Fibroblast of villous mesenchyme (primary cell): ENCODE measurements around the gene HNRNPL. TPM values are rescaled to one million over a fixed set of nuclear protein-coding genes. Genes with fewer than 3 reads are reported as not detected.
"Not testable (repeated sequence)": the region's sequence is repeated elsewhere in the genome, so short reads cannot be mapped to it uniquely, and the experiment has no call there.

ENCODE experiments used
- DNase-seq: peaks from one replicate; pipeline ENCODE4 v3.0.0-alpha.2; 2010; ENCODE audit warnings: low read depth
- H3K4me3 ChIP-seq: 2 replicates; pipeline ENCODE4 v1.5.1; 2011; ENCODE audit warnings: low read depth, mild to moderate bottlenecking, low read length
- total RNA-seq: library from RNA; depleted of rRNA; stranded (reverse); fragments of >200 nt; gene quantifications from 2 replicates; pipeline ENCODE4 v1.2.3, GENCODE V29; 2012
- TF ChIP-seq, protein P1 (sequence below): IDR thresholded peaks from 2 replicates; pipeline ENCODE4 v1.5.1; 2012; ENCODE audit warnings: low read depth, mild to moderate bottlenecking, low read length; ENCODE audit not compliant: insufficient read depth

HNRNPL gene
- total RNA-seq, 1 donor, result 268 TPM

DNA sequence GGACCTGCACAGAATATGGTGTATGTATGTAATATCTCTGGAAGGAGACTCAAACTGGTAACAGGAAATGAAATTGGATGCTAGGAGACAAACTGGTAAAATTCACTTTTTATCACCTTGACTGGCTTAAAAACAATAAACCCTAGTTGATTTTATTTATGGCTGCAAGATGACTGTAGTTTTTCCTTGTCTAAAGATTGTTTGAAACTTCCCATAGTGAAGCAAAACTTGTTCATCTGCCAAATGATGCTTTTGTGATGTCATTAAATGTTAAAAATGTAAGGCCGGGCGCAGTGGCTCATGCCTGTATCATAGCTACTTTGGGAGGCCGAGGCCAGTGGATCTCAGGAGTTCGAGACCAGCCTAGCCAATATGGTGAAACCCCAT lies 15.7 kb downstream of the HNRNPL start:
- H3K4me3 ChIP-seq, result no peak overlapping the region
- peak; percentile 22 for DNase-seq
- TF ChIP-seq, protein P1, sequence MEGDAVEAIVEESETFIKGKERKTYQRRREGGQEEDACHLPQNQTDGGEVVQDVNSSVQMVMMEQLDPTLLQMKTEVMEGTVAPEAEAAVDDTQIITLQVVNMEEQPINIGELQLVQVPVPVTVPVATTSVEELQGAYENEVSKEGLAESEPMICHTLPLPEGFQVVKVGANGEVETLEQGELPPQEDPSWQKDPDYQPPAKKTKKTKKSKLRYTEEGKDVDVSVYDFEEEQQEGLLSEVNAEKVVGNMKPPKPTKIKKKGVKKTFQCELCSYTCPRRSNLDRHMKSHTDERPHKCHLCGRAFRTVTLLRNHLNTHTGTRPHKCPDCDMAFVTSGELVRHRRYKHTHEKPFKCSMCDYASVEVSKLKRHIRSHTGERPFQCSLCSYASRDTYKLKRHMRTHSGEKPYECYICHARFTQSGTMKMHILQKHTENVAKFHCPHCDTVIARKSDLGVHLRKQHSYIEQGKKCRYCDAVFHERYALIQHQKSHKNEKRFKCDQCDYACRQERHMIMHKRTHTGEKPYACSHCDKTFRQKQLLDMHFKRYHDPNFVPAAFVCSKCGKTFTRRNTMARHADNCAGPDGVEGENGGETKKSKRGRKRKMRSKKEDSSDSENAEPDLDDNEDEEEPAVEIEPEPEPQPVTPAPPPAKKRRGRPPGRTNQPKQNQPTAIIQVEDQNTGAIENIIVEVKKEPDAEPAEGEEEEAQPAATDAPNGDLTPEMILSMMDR, result no peak

DNA sequence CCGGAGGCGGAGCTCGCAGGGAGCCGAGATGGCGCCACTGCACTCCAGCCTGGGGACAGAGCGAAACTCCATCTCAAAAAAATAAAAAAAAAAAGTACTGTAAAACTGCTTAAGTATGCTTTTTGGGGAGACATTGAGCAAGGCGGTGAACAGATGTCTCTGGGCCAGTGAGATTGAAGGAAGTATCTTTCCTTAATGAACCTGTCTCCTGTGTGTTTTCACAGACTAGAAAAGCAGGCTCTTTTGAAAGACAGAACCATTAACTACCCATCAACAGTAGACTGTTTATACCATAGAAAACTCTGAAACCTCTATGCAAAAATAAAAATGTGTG lies 16.7 kb downstream of the HNRNPL start:
- TF ChIP-seq, protein P1, result no peak
- peak; percentile 57 for DNase-seq
- H3K4me3 ChIP-seq, result no peak overlapping the region

DNA sequence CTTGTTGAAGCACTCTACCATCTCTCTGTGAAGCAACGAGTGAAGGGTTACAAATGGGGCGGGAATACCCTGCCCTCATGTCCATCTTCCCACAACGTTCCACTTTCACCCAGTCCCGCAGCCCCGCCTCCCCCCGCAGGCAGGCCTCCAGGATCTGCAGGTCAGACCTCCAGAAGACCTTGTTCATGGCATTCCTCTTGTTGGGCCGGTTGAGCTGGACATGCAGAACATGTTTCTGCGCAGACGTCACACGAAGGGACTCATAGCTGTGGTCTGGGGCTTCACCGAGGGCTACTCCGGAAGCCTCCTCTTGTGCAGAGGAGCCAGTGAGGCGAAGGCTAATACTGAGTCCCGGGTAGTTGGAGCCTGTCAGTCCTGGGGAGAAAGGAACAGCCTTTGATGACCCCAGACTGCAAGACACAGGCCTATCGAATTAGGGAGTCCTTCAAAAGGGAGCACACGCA lies 18.6 kb downstream of the HNRNPL start:
- peak; percentile 98 for DNase-seq
- H3K4me3 ChIP-seq, result peak overlapping the region; percentile 70
- TF ChIP-seq, protein P1, result no peak

DNA sequence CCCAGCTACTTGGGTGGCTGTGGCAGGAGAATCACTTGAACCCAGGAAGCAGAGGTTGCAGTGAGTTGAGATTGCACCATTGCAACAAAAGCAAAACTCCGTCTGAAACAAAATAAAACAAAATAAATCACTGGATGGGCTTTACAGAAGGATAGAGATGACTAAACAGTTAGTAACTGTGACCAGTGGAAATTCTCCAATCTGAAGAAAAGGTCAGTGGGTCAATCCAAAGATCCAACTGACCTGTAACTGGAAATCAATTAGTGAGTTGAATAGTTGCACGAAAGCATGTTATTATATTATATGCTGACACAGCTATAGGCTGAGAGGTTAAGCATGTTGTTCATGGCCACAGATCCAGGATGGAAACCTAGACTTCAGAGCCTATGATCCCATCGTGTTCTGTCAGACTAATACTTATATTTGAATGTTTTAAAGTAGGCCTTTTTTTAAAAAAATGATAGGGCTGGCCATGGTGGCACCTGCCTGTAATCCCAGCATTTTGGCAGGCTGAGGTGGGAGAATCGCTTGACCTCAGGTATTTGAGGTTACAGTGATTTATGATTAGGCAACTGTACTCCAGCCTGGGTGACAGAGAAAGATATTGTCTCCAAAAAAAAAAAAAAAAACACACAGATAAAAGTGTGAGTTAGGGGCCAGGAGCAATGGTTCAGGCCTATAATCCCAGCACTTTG lies 19.6 kb downstream of the HNRNPL start:
- DNase-seq, result peak; percentile 66
- H3K4me3 ChIP-seq, result peak overlapping the region; percentile 70

DNA sequence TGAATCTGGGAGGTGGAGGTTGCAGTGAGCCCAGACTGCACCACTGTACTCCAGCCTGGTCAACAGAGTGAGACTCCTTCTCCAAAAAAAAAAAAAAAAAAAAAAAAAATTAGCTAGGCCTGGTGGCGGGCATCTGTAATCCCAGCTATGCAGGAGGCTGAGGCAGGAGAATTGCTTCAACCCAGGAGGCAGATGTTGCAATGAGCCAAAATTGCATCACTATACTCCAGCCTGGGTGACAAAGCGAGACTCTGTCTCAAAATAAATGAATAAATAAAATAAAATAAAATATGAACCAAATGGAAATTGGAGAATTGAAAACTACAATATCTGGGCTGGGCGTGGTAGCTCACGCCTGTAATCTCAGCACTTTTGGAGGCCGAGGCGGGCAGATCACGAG lies 20.6 kb downstream of the HNRNPL start:
- DNase-seq, result peak; percentile 79
- H3K4me3 ChIP-seq, result not testable (repeated sequence)

More for the DNA sequence above, 19.6 kb downstream of the HNRNPL start:
- TF ChIP-seq, protein P1, result no peak

DNA sequence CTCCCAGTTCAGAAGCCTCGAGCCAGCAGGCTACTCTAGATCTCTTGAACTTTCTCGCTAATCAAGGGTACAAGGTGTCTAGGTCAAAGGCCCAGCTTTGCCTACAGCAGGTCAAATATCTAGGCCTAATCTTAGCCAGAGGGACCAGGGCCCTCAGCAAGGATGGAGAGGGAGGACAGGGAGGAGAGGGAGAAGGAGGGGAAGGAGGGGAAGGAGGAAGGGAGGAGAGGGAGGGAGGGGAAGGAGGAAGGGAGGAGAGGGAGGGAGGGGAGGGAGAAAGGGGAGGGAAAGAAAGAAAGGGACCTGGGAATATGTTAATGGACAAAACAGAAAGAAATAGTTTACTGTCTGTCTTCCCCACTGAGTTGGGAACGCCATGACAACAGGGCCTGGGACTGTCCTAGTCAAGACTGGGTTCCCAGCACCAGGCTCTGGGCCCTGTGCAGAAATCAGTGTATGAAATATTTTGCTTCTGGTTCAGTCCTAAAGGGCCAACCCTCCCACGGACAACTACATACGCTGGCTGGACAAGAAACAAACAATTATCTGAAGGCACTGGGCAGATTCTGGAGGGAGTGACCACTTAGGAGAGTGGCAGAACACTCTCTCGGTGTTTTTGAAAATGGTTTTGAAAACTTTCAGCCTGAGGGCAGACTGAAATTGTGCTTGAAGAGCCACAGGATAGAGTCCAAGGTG lies 22.8 kb downstream of the HNRNPL start:
- no peak for DNase-seq
- TF ChIP-seq, protein P1, result no peak
- H3K4me3 ChIP-seq, result no peak overlapping the region

DNA sequence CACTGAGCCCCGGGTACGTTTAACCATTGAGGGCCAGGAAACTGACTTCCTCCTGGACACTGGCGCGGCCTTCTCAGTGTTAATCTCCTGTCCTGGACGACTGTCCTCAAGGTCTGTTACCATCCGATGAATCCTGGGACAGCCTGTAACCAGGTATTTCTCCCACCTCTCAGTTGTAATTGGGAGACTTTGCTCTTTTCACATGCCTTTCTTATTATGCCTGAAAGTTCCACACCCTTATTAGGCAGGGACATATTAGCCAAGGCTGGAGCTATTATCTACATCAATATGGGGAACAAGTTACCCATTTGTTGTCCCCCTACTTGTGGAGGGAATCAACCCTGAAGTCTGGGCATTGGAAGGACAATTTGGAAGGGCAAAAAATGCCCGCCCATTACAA lies 23.9 kb downstream of the HNRNPL start:
- H3K4me3 ChIP-seq, DNase-seq: not testable (repeated sequence)

DNA sequence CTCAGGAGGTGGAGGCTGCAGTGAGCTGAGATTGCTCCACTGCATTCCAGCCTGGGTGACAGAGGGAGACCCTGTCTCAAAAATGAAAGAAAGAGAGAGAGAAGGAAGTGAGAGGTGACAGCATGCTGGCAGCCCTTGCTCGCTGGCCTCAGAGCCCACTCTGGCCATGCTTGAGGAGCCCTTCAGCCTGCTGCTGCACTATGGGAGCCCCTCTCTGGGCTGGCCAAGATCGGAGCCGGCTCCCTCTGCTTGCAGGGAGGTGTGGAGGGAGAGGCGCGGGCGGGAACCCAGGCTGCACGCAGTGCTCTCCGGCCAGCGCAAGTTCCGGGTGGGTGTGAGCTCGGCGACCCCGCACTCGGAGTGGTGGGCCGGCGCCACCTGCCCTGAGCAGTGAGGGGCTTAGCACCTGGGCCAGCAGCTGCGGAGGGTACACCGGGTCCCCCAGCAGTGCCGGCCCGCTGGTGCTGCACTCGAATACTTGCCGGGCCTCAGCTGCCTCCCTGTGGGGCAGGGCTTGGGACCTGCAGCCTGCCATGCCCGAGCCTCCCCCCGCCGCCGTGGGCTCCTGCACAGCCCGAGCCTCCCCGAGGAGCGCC lies 28.5 kb downstream of the HNRNPL start:
- not testable (repeated sequence) for DNase-seq, H3K4me3 ChIP-seq
